ENCODE data around the gene CAB39.

DNA sequence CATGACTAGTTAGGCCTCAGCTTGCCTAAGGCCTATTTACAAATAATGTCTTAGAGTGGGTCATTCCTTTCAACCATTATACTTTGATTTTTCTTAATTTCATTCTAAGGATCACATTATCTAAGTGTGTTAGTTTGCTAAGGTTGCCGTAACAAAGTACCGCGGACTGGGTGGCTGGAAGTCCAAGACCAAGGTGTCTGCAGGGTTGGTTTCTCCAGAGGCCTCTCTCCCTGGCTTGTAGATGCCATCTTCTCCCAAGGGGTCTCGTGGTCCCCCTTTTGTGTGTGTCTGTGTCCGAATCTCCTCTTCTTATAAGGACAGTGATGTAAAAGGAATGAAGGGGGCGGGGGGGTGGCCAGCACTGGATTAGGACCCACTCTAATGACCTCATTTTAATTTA is 133.7 kb downstream of the CAB39 start:
- TF ChIP-seq, protein P1, sequence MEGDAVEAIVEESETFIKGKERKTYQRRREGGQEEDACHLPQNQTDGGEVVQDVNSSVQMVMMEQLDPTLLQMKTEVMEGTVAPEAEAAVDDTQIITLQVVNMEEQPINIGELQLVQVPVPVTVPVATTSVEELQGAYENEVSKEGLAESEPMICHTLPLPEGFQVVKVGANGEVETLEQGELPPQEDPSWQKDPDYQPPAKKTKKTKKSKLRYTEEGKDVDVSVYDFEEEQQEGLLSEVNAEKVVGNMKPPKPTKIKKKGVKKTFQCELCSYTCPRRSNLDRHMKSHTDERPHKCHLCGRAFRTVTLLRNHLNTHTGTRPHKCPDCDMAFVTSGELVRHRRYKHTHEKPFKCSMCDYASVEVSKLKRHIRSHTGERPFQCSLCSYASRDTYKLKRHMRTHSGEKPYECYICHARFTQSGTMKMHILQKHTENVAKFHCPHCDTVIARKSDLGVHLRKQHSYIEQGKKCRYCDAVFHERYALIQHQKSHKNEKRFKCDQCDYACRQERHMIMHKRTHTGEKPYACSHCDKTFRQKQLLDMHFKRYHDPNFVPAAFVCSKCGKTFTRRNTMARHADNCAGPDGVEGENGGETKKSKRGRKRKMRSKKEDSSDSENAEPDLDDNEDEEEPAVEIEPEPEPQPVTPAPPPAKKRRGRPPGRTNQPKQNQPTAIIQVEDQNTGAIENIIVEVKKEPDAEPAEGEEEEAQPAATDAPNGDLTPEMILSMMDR (conservative IDR thresholded peaks at IDR 0.05; ENCODE audit: low read depth in 2 of 2): no peak
- TF ChIP-seq EZH2 (IDR thresholded peaks at IDR 0.05; ENCODE audit: low read depth, unreplicated experiment): no peak
- no peak for TF ChIP-seq POLR2AphosphoS5 (IDR thresholded peaks at IDR 0.05; ENCODE audit: low read depth)
- TF ChIP-seq, protein P2, sequence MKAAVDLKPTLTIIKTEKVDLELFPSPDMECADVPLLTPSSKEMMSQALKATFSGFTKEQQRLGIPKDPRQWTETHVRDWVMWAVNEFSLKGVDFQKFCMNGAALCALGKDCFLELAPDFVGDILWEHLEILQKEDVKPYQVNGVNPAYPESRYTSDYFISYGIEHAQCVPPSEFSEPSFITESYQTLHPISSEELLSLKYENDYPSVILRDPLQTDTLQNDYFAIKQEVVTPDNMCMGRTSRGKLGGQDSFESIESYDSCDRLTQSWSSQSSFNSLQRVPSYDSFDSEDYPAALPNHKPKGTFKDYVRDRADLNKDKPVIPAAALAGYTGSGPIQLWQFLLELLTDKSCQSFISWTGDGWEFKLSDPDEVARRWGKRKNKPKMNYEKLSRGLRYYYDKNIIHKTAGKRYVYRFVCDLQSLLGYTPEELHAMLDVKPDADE (IDR thresholded peaks at IDR 0.05): no peak
- TF ChIP-seq EZH2phosphoT487 (IDR thresholded peaks at IDR 0.05; ENCODE audit: unreplicated experiment): no peak
- TF ChIP-seq, protein P3, sequence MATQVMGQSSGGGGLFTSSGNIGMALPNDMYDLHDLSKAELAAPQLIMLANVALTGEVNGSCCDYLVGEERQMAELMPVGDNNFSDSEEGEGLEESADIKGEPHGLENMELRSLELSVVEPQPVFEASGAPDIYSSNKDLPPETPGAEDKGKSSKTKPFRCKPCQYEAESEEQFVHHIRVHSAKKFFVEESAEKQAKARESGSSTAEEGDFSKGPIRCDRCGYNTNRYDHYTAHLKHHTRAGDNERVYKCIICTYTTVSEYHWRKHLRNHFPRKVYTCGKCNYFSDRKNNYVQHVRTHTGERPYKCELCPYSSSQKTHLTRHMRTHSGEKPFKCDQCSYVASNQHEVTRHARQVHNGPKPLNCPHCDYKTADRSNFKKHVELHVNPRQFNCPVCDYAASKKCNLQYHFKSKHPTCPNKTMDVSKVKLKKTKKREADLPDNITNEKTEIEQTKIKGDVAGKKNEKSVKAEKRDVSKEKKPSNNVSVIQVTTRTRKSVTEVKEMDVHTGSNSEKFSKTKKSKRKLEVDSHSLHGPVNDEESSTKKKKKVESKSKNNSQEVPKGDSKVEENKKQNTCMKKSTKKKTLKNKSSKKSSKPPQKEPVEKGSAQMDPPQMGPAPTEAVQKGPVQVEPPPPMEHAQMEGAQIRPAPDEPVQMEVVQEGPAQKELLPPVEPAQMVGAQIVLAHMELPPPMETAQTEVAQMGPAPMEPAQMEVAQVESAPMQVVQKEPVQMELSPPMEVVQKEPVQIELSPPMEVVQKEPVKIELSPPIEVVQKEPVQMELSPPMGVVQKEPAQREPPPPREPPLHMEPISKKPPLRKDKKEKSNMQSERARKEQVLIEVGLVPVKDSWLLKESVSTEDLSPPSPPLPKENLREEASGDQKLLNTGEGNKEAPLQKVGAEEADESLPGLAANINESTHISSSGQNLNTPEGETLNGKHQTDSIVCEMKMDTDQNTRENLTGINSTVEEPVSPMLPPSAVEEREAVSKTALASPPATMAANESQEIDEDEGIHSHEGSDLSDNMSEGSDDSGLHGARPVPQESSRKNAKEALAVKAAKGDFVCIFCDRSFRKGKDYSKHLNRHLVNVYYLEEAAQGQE (IDR thresholded peaks at IDR 0.05; ENCODE audit: unreplicated experiment): no peak
